HG03139 (cell line): Measurements from ENCODE around the gene NBAS.
A peak's percentile ranks its signal among the peaks of the same experiment; 100 is the strongest.

Source experiments
- ATAC-seq: cut with Tn5 transposase; IDR thresholded peaks from one replicate; pipeline ENCODE4 v1.9.1; 2021; ENCODE audit not compliant: unreplicated experiment

Gene NBAS

DNA sequence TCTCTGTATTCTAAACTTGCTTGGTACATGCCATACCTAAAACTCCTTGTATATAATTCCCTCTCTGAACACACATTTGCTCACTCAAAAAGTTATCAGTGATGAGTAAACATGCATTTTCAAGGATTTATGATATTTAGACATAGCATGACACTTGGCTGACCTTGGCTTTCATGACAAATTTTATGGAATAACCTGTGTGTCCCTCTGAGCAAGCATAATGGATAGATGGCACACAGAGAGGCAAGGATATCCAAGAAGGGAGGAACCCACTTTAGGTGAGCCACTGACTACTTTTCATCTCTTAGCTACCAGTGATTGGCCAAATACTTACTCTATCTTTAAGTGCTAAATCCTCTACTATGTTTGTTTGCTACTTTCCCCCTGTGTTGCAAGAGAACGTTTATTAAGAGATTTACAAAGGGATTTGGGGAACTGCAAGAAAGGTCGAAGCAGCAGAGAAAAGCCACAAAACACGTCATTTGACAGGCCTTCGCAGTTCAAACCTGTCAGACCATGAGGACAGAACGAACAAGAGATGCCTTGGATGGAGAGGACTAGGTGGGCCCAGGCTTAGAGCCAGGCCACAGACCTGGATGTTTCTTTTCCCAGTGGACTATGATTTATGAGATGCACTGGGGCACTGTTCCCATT is 379.9 kb downstream of the NBAS start:
- no peak for ATAC-seq

DNA sequence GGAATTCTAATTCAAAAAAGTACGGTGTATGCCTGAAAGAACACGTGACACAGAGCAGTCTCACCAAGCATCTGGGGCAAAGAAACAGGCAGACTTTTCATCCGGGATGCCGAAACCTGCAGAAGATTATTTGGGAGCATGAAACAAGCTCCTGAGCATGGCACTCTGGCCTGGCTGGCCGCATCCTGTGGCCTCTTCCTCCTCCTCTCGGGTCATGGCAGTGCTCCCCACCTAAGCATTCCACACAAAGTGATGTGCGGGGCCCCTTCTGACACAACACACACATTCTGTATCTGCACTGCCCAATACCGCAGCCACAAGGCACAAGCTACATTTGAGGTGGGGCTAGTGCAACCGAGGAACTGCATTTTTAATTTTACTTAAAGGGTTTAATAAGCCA is 380.8 kb downstream of the NBAS start:
- ATAC-seq: no peak

GRCh38 chr2:15178946-15179345 is 382.2 kb downstream of the NBAS start:
- ATAC-seq: no peak

GRCh38 chr2:15177103-15177502 is 384.0 kb downstream of the NBAS start:
- peak; percentile 93 for ATAC-seq

DNA sequence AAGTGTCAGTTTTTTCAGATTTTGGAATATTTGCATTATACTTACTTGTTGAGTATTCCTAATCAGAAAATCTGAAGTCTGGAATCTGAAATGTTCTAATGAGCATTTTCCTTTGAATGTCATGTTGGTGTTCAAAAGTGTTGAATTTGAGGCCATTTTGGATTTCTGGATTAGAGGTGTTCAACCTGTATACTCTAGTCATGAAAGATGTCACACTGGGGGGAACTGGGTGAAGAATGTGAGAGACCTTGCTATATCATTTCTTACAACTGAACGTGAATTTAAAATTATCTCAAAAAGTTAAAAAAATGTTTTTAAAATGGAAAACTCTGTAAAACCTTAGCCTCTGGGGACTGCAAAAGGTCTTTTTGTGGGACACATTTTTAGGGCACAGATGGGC is 384.5 kb downstream of the NBAS start:
- ATAC-seq: no peak

DNA sequence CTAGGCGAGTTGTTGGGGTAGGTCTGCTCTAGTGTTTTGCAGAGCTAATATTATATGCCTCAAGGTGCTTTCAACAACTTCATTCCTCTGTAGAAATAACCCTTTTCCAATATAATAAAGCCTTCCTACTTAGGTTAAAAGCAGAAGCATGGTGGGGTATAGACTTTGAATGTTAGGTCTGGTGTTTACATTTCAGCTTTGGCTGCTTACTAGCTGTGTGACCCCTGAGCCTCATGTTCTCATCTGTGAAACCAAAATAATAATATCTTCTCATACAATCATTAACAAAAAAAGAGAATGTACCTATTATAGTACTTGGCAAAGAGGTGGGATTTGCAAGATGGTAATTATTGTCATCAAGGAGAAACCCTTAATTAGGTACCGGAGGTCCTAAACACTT is 386.6 kb downstream of the NBAS start:
- no peak for ATAC-seq

DNA sequence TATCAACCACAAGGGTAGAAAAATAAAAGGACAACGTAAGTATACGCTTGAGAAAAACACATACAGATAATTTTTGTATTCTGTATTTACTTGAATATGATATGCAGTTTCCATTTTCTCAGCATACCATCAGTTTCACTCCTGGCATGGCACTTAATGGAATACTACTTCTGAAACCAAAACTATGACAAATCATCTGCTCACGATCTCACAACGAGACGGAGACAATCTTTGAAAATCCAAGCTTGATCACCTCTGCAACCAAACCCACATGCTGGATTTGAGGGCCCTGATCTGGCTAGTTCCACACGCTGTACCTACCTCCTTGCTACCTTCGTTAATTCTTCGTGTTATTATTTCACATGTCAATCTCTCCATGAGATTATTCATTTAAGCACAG is 387.6 kb downstream of the NBAS start:
- ATAC-seq: no peak

DNA sequence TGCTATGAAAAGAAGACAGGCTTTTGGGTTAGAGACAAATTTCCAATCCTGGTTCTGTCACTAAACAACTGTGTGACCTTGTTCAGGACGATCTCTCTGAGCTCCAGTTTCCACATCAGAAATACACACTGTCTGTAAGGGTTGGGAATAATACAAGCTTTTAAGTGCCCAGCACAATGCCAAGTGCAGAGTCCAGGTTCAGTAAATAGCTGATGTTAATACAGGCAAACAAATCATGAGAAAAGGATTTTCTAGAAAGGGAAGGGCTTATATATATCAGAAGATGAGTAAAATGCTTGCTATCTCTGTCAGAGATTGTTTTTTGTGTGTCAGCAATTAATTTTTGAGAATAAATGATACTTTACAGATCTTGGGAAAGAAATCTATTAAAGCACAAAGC is 388.3 kb downstream of the NBAS start:
- ATAC-seq: no peak

DNA sequence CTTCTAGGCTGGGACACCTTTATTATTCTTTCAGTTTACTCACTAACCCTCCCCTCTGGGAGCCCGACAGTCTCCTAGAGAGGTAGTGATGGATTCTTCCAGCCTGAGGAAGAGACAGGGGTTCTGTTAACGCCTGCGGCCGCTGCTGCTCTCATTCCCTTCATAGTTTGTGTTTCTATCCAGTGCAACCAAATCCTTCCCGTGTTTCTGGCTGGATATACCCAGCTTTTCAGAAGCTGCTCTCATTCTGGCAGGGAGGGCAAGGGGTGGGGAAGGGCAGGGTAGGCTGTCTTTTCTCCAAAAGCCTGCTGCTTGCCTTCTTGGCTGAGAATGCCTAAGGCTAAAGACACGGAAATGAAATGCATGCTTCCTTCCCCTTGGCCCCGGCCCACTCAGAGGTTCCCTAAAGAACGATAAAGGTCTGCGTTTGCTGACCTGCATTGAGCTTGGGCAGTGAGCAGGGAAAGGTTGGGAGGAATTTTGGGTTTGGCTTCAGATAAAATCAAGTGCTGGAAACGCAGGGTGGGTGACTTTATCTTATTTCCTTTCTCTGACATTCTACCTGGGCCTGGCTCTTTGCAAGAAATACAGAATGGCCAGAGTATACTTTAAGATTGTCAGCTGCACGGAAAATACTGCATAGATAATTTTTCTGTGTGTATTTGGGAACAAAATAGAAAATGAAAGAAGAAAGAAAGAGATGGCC is 390.9 kb downstream of the NBAS start:
- no peak for ATAC-seq

DNA sequence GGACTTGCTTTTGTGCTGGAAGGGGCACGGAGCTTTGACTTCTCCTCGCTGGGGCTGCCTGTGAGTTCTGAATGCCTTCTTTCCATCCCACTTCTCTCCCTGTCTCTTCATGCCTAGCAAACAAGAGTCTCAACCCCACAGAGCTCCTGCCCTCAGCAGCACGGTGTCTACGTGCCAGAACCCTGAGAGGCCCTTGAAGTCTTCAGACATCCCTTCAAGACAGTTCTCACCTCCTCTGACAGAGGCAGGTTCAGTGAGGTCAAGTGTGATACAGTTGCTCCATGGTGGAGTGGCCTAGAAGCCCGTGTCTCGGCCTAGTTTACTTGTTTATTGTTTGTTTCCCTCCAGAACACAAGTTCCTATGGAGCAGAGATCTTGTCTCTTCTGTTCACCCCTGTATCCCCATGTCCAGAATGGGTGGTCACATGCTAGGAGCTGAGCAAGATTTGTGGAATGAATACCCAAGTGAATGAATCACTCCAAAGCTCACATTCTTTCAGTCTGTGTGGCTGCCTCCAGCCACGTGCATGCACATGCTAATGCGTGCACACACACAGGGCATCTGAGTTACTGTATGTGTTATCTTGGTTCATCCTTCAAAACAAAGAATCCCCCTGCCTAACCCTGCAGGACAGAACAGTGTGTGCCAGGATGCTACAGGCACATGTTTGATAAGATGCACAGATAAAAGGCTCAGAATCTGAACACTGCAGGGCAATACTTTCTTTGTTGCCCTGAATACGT is 391.6 kb downstream of the NBAS start:
- ATAC-seq: no peak

DNA sequence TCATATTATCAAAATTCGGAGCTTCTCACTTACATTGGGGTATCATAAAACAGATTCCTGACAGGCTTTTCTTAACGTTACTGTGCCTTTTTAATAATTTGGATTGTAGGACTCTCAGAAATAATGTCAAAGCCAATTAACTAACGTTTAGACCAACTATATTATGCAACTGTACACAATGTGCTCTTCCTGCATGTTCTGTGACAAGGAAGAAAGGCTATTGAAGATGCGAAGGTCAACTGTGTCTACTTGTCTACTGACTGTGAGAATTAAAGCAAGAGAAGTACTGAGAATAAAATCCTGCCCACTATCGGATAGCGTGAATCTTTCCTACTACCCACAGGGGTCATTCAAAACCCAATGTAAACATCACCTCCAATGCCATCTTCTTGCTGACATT is 393.0 kb downstream of the NBAS start:
- ATAC-seq: no peak

- ATAC-seq: no peak
Observed at GRCh38 chr2:15166878-15167277, 394.3 kb downstream of the NBAS start.

DNA sequence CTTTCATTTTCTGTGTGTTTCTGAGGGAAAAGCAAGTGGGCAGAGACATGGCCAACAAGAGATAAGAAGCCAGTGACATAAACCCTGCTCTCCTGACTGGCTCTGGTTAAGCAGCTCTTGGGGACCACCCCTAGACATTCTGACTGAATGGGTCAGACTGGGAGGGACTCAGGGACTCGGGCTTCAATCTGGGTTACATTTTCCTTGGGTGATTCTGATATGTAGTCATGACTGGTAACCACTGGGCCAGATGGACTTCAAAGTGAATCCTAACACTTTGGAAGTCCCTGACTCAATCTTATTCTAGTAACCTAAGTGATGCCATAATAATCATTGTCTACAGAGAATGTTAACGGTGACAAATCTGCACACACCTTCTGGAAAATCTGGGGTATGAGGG is 397.8 kb downstream of the NBAS start:
- no peak for ATAC-seq

DNA sequence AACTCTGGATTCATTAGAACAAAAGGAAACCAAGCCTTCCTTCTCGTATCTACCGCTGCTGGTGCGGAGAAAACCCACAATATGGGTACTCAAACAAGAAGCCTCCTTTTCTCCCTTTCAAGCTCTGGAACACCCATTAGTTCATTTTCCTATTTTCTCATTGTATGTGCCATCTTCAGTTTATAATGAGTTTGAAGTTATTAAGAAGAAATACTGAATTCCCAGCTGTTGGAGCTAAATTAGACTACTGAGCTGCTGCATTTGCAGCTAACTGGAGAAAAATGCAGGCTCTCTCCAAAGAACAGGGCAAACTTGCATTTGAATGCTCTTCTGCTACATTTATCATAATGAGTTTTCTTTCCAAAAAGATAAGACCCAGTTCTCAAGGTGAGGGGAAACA is 398.5 kb downstream of the NBAS start:
- ATAC-seq: no peak

- no peak for ATAC-seq
Observed at GRCh38 chr2:15160201-15160991, 400.7 kb downstream of the NBAS start.

DNA sequence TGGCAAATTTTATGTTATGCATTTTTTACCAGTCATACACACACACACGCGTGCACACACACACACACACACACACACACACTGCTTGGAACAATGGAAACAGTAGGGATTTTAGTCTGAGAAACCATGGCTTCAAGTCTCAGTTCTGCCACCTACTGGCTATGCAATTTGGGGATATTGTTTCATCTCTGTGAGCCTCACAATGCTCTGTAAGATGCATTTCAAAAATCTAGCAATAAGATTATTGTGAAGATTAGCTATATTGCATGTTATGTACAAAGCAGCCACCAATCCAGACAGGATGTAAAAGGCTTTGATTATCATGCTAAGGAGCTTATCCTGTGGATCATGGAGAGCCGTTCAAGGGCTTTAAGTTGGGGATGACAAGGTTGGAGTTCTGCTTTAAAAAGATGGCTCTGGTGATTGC is 401.4 kb downstream of the NBAS start:
- no peak for ATAC-seq

DNA sequence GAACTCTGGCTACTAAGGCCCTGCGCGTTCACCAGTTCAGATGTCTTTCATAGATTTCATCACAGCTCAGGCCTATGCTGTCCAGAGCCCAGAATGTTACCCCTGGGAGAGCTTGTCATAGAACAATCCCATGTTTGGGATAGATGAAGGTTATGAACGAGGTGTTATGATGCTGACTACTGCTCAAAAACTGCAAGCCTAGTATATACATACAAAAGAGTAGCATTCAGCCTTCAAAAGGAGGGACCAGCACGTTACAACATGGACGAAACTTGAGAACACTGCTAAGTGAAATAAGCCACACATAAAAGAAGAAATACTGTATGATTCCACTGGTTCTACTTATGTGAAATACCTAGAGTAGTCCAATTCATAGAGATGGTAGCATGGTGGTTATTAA is 401.9 kb downstream of the NBAS start:
- no peak for ATAC-seq

DNA sequence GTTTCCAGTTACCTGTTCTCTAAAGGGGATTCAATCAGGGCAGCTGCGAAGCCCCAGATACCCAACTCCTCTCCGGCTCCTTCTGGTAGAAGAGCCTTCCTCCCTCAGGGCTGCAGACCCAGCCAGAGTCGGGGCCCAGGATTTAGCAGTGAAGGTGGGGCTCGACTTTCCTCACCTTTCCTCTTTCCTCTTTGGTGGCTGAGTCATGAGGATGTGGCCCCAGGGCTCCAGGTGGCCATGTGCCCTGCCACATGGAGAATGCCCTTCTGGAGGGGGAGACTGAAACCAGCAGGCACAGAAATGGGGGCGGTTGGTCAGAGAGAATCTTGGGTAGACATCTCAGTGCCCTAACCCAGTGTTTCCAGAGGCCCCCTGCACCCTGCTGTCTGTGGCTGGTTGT is 402.6 kb downstream of the NBAS start:
- ATAC-seq: no peak

GRCh38 chr2:15158100-15158499 is 403.0 kb downstream of the NBAS start:
- ATAC-seq: no peak

- ATAC-seq: no peak
Observed at GRCh38 chr2:15155959-15156574, 405.1 kb downstream of the NBAS start.

GRCh38 chr2:15154297-15154696 is 406.8 kb downstream of the NBAS start:
- ATAC-seq: no peak
